PC-9 (cell line): ENCODE results near the gene DUSP7.

Experiments used
- EZH2 ChIP-seq: fragments of 200-600 bp; sonication (generic); IDR thresholded peaks from 2 replicates; pipeline ENCODE4 v1.8.0; 2017; ENCODE audit warnings: antibody characterized with exemption, low read depth
- TF ChIP-seq, protein P1 (sequence below): fragments of 200-600 bp; sonication (generic); conservative IDR thresholded peaks from 2 replicates; pipeline ENCODE4 v1.6.1; 2017; ENCODE audit warnings: mixed run types, antibody characterized with exemption, mild to moderate bottlenecking, moderate library complexity

- TF ChIP-seq, protein P1, sequence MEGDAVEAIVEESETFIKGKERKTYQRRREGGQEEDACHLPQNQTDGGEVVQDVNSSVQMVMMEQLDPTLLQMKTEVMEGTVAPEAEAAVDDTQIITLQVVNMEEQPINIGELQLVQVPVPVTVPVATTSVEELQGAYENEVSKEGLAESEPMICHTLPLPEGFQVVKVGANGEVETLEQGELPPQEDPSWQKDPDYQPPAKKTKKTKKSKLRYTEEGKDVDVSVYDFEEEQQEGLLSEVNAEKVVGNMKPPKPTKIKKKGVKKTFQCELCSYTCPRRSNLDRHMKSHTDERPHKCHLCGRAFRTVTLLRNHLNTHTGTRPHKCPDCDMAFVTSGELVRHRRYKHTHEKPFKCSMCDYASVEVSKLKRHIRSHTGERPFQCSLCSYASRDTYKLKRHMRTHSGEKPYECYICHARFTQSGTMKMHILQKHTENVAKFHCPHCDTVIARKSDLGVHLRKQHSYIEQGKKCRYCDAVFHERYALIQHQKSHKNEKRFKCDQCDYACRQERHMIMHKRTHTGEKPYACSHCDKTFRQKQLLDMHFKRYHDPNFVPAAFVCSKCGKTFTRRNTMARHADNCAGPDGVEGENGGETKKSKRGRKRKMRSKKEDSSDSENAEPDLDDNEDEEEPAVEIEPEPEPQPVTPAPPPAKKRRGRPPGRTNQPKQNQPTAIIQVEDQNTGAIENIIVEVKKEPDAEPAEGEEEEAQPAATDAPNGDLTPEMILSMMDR: no peak
- no peak for TF ChIP-seq EZH2
These were observed 12.8 kb upstream of the DUSP7 start for GRCh38 chr3:52069135-52069534.
